ENCODE measurements around the gene RGS6.

RGS6 gene

DNA sequence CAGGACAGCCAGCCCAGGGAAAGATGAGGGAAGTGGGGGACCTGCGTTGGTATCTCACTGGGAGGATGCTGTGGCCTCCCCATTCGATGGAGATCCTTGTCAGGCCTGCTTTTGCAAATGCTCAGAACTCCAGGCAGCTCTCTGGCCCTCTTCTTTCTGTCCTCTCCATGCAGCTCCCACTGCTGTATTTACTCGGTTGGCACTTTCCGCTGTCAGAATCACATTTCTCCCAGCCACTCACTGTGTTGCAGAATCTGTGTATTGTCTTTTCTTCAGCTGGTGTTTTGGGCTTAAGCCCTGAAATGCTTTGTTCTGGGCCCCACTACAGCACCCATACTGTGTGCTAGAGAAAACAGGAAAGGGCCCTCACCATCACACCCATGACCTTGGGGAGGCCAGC lies 401.1 kb downstream of the RGS6 start:
- no peak for DNase-seq

DNA sequence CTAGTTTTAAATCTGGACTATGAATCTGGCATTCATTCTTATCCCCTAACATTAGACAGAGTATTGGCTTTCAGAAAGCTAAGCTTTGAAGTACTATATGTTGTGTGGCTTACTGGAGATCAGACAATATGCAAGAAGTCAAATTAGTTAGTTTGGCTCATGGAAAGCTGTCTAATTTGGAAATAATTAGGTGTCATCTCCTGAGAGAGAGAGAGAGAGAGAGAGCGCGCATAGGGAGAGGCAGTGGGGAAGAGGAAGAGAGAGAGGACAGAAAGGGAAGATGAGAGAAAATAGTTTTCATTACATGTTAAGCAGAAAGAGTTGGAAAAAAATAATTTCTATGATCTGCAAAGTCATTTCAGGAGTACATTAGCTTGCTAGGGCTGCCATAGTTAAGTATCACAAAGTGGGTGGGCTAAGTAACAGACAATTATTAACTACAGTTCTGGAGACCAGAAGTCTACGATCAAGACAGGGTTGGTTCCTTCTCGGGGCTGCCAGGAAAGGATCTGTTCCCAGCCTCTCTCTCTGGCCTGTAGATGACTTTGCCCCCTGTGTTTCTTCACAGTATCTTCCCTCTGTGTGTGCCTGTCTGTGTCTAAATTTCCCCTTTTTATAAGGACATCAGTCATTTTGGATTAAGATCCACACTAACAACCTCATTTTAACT lies 404.2 kb downstream of the RGS6 start:
- no peak for DNase-seq

DNA sequence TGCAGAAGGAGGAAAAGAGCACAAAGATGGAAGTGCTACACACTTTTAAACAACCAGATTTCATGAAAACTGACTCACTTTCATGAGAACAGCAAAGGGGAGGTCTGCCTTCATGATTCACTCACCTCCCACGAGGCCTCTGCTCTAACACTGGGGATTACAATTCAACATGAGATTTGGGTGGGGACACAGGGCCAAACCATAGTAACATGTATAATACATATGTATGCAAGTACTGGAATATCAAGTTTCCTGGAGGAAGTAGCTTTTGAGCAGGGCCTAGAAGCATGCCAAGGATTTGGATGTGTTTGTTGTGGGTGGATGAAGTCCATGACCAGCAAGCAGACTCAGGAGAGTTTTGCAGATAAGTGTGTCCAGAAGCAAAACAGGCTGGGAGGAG lies 409.0 kb downstream of the RGS6 start:
- DNase-seq = no peak

DNA sequence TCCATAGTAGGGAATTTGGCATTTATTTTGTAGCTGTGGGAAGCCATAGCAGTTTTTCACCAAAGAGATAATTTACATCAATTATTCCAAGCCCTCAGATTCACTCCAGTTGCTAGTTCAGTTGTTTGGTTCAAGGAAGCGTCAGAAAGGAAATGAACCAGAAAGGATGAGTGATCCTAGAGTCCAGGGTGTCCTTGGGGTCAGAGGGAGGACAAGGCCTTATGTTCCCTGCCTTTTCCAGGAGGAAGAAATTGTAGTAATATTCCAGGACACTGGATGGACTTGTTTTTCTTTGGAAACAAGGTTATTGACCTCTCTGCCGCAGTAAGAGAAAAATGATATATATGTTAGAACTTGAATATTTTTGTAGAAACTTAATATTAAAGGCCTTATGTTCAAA lies 409.5 kb downstream of the RGS6 start:
- no peak for DNase-seq

DNA sequence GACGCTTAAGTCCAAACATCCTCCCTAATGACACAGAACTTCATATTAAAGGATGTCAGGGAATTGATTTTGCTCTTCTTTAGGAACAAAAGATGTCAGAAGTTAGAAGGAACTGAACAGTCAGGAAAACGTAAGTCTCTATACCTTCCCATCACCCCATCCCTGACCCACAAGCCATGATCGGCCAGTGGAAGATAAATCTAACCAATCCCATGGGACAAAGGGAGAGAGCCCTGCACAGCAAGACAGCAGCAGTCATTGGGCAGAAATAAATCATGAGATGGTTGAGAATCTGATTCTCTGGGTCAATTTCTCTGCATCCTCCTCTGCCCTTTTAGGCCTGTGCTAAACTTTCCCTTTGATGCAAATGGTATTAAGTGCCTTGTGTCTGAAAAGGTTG lies 414.9 kb downstream of the RGS6 start:
- no peak for DNase-seq

DNA sequence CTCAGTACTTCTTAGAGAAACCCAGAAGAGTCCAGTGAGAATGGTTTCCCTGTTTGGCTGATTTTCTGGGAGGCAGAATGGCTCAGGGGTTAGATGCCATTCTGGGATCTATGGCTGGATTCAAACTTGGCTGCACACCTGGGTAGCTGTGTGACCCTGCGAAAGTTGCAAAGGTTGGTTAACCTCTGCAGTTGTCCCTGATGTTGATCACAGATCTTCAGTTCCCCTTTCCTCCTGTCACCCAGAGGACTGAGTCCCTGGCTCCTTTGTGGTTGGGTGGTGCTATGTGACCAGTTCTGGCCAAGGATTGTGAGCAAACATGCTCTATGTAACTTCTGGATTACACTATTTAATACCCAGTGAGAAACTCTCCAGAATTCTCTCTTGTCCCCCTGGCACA lies 418.0 kb downstream of the RGS6 start:
- no peak for DNase-seq

DNA sequence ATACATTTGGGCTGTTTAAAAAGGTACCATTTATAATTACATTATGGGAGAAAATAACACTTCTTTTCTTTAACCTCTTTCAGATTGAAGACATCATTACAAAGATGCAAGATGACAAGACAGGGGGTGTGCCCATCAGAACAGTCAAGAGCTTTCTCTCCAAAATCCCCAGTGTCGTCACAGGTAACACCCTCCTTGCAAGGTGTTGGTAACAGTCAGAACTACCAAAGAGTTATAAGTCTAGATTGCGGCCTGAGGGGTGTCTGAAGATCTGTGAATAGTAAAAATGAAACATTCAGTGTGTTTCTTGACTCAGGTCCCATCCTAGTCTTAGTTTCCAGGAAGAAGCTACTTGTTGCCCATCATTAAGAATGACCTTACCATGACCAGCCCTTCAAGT lies 419.8 kb downstream of the RGS6 start:
- DNase-seq = no peak

DNA sequence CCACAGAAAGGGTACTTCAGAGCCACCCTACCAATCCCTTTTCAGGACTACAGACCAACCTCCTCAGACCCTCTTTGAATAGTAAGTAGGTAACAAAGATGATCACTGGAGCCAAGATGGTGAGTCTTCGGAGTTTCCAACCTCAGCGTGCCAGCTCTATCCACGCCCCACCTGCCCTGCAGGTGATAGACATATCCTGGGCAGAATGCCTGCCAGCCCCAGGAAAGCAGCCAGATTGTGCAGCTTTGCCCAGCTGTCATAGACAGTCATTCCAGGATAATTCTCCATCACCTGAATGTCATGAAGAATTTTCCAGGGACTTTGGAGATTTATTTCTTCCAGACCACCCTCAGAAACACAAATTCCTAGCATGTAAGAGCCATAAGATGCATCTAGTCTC lies 434.4 kb downstream of the RGS6 start:
- DNase-seq = no peak

DNA sequence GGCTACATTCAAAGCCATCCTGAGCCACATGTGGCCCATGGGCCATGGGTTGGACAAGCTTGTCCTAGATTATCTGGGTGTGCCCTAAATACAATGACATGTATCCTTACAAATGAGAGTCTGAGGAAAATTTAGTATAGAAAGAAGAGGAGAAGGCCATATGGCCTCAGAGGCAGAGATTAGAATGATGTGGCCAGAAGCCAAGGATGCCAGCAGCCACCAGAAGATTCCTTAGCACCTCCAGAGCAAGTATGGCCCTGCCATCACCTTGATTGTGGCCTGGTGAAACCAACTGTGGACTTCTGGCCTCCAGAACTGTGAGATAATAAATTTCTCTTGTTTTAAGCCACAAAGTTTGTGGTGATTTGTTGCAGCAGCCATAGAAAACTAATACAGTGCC lies 436.9 kb downstream of the RGS6 start:
- DNase-seq = no peak

DNA sequence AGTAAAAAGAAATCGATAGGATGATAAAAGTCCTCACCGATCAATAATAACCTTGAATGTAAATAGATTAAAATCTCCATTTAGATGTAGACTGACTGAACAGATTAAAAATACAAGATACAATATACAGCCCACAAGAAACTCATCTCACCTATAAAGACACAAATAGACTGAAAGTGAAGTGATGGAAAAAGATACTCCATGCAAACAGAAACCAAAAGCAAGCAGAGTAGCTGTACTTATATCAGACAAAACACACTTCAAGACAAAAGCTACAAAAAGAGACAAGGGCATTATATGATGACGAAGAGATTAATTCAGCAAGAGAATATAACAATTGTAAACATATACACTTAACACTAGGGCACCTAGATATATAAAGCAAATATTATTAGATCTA lies 444.8 kb downstream of the RGS6 start:
- DNase-seq = no peak

DNA sequence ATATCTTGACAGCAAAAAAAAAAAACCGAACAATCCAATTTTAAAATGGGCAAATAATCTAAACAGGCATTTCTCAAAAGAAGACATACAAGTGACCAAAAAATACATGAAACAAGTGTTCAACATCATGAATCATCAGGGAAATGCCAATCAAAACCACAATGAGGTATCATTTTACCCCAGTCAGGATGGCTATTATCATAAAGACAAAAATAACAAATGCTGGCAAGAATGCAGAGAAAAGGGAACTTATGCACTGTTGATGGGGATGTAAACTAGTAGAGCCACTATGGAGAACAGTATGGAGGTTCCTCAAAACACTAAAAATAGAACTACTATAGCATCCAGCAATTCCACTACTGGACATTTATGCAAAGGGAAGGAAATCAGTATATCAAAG lies 448.2 kb downstream of the RGS6 start:
- no peak for DNase-seq

DNA sequence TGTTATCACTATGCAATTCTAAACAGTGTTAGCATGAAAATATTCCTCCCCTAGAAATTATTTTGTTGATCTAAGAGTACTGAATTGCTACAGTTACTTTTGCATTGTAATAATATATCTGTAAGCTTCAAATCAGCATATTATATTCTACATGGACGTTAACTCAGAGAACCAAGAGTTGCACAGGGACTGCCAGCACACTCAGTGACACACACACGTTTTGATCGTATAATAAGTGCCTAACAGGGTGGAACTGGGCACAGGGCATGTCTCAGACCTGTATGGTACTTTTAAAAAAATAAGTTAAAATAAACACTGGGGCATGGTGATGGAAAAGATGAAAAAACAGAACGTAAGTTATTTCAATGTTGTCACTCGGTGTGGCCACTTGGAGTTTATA lies 451.6 kb downstream of the RGS6 start:
- DNase-seq = no peak

DNA sequence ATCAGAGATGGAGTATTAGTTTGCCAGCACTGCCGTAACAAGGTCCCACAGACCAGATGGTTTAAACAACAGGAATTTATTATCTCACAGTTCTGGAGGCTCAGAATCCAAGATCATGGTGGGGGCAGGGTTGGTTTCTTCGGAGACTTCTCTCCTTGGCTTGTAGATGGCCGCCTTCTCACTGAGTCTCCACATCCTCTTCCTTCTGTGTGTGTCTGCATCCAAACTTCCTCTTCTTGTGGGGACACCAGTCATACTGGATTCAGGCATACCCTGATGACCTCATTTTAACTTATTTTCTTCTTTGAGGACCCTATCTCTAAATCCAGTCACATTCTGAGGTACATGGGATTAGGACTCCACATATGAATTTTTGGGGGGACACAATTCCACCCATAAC lies 455.5 kb downstream of the RGS6 start:
- no peak for DNase-seq

DNA sequence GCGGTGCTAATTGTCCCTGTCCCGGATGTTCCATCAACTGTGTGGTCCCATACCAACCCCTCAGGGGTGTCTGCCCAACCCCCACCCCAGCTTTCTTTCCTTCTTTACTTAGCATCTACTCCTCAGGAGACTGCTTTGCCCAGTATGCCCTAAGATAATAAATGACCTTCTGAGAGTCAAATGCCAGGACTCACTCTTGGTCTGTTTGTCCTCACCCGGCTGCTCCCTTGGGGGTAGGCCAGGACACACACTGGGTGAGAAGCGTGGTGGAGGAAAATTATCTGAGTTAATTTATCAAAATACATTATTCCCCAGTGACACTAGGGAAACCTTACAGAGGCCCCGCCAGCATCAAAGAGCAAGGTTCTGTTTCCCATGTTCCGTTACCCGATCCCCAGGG lies 457.0 kb downstream of the RGS6 start:
- no peak for DNase-seq

DNA sequence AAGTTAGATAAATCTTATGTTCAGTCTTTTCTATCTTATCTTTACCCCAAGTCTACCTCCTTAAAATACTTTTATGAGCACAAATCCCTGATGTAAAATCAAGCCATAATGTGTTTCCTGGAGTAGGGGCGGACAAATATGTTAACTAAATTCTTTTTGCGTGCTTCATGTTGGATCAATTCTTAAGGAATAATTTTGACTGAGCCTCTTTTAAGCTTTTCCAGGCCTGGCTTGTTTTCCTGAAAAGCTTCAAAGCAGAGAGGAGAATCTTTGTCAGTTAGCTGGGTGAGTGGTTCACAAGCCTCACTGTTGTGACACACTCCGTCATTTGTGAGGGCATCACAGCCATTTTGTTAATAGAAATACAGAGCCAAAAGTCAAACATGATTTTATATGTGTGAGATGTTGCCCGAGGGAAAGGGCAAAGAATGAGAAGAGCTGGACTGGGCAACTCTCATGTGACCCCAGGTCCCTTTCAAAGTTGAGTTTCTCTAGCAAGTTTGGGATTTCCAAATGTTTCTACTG lies 468.9 kb downstream of the RGS6 start:
- no peak for DNase-seq

DNA sequence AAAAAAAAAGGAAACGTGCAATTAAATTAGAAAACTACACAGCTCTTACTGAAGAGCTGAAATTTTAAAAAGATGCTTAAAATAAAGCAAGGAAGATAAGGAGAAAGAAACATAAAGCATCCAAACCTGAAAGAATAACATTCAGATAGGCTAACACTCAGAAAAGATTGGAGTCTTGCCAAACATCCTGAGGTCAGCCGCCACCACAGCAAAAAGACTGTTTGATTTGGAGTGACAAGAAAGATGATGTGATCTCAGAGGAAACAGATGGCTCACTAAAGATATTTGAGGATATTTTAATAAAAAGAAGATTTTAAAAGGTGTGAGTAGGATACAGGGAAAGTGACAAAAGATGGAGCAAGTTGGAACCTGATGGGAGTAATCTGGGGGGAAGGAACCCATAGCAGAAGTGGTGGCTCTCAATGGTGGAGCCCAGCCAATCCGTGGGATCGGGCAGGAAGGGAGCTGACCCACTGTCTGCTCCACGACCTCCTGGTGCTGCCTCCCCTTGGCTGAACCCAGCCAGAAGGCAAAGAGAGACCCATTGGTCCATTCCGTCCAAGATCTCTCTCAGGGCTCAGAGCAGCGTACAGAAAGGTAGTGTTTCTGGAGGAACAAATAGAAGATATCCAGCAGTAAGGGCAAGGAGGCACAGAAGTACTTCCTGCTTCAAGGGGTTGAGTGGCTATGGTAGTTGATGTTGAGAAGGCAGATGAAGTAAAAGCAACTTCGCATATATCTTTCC lies 469.6 kb downstream of the RGS6 start:
- no peak for DNase-seq

DNA sequence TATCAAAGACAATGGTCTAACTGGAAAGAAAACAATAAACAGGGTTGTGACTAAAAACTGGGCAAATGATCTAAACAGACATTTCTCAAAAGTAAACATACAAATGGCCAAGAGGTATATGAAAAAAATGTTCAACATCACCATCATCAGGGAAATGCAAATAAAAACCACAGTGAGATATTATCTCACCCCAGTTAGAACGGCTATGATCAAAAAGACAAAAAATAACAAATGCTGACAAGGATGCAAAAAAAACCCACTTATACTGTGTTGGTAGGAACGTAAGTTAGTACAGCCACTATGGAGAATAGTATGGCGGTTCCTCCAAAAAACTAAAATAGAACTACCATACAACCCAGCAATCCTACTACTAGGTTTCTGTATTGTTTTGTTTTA lies 470.1 kb downstream of the RGS6 start:
- DNase-seq = no peak

DNA sequence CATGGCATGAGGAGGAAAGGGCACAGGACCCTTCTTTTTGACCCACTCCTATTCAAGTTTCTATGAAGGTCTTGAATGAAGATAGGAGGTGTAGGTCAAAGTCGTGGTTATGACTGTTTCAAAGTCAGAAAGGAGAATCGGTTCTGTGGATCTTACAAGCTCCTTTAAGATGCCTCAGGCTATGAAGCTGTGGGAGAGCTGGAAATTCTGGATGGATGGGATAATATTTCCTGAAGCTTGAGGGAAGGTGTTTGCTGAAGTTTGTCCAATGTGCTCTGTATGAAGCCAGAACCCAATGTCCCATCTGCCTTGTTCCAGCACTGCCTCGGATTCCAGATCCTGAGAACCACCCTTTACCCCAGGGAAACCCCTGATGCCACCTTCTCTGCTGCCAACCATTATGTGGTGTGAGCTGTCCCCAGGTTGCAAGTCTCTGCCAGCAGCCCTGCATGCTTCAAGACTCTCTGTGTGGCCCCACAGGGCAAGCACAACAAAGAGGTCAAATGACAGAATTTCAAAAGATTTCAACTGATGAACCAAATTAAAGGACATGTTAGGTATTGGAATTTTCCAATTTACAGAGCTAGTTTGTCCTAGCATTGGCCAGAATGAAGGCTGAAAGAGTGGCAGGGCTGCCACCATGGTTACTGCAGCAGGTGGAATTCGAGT lies 472.0 kb downstream of the RGS6 start:
- no peak for DNase-seq

DNA sequence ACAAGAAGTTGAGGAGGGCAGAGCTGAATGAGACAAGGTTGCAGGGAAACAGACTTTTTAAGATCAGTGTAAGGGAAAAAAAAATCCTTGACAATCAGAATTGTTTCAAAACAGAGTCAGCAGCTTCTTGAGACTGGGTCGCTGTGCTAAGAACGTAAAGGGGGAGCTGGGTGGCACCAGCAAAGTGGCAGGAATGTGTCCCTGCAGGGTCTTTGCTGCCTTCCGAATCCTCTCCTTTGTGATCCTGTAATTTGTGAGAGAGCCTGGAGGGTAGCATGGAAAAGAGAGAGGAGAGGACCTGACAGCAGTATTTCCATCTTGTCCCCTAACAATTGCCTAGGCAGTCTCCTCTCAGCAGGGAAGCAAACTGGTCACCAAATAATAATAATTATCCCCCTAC lies 472.8 kb downstream of the RGS6 start:
- DNase-seq = no peak

DNA sequence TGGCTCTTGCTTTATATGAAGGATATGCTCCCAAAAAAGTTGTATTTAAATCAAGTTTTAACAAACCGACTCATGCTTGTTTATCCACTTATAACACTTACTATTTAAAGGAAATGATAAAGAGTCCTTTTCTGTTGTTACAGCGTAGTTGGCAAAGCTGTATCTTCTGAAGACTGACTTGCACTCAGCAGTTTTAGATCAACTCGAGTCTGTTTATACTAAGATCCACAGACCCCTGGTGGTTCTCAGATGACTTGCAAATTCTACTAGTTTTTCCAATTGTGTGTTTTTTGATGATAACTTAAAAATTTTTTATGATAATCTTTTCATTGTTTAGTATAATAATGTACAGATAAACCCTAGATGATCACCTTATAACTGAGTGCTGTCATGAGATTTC lies 475.8 kb downstream of the RGS6 start:
- no peak for DNase-seq

DNA sequence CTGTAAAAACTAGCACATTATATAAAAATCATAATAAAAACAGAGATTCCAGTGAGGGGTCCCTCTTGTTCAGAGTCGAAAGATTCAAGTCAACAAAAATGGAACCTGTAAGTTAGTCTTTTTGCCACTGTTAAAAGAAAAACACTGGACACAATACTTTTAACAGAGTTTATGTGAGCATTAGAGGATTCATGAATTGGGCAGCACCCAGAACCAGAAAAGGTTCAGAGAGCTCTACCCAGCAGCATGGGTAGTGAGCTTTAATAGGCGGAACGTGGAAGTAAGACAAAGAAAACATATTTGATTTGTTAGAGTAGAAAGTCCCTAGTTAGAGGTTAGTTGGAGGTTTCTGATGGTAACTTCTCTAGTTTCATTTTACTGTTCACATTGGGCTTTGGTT lies 476.8 kb downstream of the RGS6 start:
- no peak for DNase-seq

DNA sequence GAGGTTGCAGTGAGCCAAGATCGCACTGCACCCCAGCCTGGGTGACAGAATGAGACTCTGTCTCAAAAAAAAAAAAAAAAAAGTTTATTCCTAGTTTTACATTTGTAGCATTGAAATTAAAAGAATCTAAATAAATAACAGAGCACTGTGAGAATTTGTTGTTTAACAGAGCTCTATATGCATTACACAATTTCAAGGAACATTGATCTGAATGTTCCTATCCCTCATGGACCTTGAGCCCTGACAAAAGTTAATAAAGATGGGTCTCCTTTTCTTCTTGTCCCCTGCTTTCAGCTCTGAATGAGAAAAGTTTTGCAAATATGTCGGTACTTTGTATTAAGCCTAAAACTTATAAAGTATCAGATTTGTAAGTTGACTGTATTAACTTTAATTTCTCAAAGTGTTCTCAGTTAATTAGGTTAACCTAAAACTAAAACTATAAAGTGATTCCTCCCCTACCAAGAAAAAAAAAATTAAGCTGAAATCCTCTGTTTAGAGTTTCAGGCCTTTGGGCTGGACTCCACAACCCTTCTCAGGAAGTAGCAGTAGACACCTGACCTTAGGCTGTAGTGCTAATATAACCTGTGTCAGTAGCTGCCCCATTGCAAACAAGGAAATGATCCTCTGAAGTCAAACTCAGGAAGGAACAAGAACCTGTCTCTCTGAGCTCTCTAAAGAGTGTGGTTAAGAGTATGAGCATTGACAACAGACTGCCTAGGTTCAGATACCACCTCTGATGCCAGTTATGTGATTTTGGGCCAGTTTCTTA lies 484.0 kb downstream of the RGS6 start:
- no peak for DNase-seq

DNA sequence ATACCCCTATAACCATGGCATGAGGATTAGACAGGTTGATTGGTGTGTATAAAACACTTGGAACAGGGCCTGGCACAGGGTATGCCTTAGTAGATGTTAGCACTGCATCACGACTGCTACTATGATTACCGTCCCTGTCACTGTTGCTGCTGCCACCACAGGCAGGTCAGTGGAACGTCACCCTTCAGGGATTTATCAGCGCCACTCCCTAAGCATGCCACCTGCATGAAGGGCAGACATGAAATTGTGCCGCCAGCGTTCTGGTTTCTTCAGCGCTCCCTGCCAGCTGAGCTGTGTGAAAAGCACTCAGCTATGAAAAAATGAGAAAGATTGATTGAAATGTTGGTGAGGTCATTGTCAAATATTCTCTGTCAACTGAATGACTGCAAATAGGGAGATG lies 484.7 kb downstream of the RGS6 start:
- DNase-seq = no peak

All from activated T-cell treated with anti-CD3 and anti-CD28 coated beads for 4 hours (primary cell).